Stimulated activated CD8-positive, alpha-beta memory T cell treated with anti-CD3 and anti-CD28 coated beads, Interleukin-4, amount 100 ng/mL, for 1 hour (primary cell): Measurements from ENCODE around the gene SHMT2.

ENCODE experiments used
- DNase-seq, 2 donors: peaks; one replicate each; pipeline ENCODE4 v3.0.0-alpha.2; 2020; ENCODE audit warnings: low read depth in 2 of 2, low spot score in 1 of 2

SHMT2 gene

GRCh38 chr12:57213763-57214397 lies 15.6 kb upstream of the SHMT2 start:
- DNase-seq = no peak

DNA sequence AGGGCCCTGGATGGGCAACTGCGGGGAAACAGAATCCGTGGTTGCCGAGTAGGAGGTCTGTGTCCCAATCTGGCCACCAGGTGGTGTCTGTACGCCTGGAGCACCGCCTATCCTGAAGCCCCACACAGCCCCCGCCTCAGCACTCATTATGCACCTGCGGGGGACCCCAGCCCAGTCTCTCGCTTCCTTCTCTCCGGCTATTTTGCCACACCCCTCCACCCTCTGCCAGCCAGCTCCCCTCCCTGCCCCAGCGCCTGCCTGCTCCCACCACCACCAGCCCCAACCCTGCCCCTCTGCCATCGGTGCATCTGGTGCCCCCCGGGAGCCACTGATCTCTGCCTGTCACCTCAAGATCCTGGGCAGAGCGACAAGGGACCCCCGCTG lies 15.1 kb upstream of the SHMT2 start:
- peak in 1 of 2 donors; percentile 47 for DNase-seq

DNA sequence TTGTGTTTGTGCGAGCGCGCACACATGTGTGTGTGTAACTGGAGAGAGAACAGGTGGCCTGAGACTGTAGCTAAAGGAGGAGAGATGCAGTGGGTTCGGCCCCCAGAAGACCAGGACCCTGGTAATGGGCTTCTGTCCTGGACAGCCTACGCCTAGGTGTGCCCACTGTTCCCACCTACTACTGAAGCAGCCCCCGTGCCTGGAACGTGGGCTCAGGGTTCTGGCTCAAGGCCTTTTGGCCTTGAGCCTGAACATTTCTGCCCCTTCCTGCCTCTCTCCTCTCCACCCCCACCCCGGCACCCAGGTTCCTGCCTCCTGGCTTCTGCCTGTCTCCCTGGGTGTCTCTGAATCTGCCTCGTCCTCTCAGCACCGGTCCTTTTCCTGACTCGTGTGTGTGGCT lies 14.4 kb upstream of the SHMT2 start:
- no peak for DNase-seq

DNA sequence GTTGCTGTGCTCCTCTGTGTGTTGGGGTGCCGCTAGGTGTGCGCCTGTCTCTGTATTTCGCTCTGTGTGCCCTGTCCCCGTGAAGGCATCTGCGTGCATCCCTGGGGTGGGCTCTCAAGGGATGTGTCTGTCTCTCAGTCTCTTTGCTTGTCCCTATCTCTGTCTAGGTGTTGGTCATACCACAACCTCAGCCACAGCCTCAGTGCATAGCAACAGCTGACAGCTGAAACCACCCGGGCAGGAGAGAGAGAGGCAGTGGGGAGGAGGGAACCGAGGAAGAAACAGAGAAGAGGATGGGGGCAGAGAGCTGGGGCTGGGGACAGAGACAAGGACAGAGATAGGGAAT lies 13.9 kb upstream of the SHMT2 start:
- DNase-seq = no peak

GRCh38 chr12:57216014-57216911 lies 13.2 kb upstream of the SHMT2 start, which contains the start of gene NXPH4:
NXPH4 (plus strand) TSS chr12:57216794; CDS start chr12:57216970, 176 bp downstream.
- peak in 1 of 2 donors; percentile 30 for DNase-seq

DNA sequence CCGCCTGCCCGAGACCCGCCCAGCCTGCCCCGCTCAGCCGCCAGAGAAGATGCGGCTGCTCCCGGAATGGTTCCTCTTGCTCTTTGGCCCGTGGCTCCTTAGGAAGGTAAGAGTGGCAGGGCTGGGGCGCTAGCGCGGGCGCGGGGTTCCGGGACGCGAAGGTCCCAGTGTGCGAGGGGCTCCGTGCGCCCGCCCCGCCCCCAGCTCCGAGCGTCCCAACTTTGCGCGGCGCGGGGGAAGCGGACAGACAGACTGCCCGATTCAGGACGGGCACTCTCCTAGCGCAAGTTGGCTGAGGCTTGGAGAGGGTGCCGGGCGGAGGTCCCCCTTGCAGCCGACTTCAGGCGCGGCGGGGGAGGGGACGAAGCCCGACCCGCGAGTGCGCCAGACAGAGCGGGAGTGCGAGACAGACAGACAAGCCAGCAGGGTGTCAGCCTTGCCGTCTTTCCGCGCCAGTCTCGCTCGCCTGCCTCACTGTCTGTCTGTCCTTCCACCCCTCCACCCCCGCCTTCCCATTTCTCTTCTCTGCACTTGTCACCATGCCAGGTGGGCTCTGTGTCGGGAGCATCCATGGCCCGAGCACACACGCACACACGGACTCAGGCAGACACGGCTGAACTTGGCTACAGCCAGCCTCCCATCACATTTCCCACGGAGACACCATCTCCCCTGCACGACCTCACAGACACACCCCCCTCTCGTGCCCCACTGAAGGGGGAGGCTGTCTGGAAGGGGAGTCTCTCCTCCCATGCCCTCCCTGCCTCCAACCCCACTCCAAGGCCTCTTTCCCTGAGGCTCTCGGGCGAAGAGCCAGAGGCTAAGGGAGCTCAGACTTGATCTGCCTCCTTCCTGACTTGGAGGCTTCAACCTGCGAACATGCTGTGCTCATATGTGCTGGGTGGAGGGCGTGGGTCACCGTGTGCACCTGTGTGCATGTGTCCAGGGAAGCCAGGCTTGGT lies 12.3 kb upstream of the SHMT2 start:
- no peak for DNase-seq

DNA sequence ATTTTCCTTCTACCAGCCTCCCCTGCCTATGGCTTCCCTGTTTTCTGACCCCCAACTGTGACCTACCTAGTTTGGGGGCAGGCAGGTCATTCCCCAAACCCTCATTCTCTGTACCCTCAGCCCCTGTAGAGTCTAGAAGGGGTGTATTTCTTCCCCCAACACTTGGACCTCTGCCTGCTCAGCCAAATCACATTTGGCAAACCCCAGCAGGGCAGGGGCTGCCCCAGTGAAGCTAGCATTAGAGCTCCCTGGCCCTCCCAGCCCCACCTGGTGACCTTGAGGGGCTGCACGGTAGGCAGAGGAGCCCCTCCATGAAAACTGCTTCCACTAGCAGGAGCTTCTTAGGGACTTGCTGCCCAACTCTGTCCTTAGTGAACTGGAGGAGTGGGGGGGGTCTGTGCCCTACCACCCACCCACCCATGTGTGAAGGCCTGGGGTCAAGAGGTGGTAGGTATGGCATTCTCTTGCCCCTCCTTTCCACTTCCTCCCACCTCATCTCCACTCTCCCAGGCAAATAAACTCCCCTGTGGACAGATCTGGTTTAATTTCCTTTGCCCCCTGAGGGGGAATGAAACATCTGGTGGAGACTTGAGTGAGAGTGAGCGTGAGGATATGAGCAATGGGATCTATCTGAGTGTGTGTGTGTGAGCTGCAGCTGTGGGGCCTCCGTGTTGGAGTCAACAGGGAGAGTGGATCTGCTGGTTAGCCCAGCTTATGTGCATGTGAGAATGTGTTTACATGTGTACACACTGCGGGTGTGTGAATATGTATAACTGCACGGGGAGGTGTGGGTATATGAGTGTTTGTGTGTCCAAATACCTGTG lies 11.3 kb upstream of the SHMT2 start:
- DNase-seq = no peak

- DNase-seq = no peak
Measured at GRCh38 chr12:57219205-57219992, 10.1 kb upstream of the SHMT2 start.

GRCh38 chr12:57219993-57220754 lies 9.3 kb upstream of the SHMT2 start:
- no peak for DNase-seq

- DNase-seq = no peak
Measured at GRCh38 chr12:57220770-57221168, 8.7 kb upstream of the SHMT2 start.

DNA sequence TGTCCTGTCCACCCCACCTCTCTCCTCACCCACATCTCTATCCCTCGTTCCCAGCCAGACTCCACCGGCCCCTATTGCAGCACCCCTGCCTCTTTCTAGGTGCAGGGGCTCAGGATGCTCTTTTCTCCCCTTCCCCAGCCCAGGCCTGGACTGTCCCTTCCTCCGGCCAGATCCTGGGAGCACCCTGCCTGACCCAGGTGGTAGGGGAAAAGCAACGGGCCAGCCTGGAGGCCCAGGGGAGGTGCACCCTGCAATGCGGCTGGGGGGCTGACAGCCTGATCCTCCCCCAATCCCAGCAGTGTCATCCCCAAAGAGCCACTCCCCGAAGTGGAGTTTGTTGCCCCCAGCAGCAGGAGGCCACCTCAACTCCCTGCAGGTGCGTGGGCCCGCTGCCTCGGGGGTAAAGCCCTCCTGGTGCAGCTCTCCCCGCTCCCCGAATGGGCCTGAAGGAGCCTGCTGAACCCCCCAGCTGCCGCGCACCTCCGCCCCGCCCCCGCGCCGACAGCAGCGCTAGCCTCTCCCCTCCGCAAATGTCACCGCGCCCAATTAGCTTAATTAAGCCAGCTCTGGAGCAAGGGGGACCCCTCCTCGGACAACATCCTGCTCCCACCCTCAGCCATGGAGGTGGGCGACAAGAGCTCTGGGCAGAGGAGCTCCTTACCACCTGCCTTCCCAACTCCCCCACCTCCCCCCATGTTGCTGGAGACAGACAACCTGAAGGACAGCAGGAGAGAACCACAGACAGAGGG lies 8.2 kb upstream of the SHMT2 start:
- no peak for DNase-seq

- no peak for DNase-seq
Measured at GRCh38 chr12:57222286-57223190, 7.0 kb upstream of the SHMT2 start.

DNA sequence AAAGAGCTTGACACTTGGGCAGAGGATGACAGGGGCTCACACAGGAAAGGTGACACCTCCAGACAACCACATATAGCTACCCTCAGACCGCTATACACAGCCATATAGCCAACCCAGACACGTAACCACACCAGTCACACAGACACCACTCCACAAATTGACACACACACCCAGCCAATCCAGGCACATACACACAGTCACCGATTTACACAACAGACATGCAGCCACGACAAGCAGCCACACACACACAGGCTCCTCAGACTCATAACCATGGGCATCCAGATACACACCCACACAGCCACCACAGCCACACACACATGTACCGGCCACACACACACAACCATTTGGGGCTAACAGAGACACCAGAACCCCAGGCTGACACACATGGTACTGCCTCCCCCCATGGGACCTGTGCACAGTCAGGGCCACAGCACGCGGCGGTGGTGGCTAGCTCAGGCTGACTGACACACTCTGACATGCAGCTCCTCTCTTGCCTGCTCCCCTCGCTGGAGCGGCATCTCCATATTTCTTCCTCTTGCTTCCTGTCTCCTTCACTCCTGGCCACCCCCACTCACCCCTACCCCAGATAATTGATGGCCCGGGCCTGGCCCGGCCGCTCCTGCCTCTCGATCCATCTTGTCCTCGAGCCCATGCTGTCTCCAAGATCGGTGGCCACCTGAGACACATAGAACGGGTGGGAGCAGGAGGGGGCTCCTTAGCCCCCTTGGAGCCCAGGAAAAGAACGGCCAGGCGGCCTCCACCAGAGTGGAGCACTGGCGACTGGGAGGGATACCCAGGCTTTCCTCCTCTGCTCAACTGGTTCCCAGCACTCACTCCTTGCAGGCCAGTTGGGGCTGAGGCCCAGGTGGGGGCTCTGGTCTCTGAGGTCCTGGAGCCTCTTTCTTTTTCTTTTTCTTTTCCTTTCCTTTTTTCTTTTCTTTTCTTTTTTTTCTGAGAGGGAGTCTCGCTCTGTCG lies 6.0 kb upstream of the SHMT2 start:
- DNase-seq = no peak

GRCh38 chr12:57224278-57224972 lies 5.1 kb upstream of the SHMT2 start:
- no peak for DNase-seq

DNA sequence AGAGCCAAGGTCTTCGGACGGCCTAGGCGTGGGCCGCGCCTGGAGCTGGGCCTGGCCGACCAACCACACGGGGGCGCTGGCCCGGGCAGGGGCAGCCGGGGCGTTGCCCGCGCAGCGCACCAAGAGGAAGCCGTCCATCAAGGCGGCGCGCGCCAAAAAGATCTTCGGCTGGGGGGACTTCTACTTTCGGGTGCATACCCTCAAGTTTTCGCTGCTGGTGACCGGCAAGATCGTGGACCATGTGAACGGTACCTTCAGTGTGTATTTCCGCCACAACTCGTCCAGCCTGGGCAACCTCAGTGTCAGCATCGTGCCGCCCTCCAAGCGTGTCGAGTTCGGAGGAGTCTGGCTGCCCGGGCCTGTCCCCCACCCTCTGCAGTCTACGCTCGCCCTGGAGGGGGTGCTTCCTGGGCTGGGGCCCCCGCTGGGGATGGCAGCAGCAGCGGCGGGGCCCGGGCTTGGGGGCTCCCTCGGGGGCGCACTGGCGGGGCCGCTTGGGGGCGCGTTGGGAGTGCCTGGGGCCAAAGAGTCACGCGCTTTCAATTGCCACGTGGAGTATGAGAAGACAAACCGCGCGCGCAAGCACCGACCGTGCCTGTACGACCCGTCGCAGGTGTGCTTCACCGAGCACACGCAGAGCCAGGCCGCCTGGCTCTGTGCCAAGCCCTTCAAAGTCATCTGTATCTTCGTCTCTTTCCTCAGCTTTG lies 4.4 kb upstream of the SHMT2 start:
- no peak for DNase-seq
